Measurements from ENCODE around the gene SERPINA9. TPM values are rescaled to one million over a fixed set of nuclear protein-coding genes. Genes with fewer than 3 reads are reported as not detected.

SERPINA9 gene
- total RNA-seq, 1 experiment from 2014 or later = not detected

- H3F3A ChIP-seq (ENCODE audit: insufficient read depth, low read depth) = no peaks in the 10 kb centered on the region
- H3K9me2 ChIP-seq (ENCODE audit: insufficient read depth) = no peaks in the 10 kb centered on the region
- H3K27me3 ChIP-seq (ENCODE audit: insufficient read depth, low read depth) = peaks cover 26% of the 10 kb centered on the region
- no peaks in the 10 kb centered on the region for H4K20me1 ChIP-seq (ENCODE audit: insufficient read depth)
- TF ChIP-seq, protein P1, sequence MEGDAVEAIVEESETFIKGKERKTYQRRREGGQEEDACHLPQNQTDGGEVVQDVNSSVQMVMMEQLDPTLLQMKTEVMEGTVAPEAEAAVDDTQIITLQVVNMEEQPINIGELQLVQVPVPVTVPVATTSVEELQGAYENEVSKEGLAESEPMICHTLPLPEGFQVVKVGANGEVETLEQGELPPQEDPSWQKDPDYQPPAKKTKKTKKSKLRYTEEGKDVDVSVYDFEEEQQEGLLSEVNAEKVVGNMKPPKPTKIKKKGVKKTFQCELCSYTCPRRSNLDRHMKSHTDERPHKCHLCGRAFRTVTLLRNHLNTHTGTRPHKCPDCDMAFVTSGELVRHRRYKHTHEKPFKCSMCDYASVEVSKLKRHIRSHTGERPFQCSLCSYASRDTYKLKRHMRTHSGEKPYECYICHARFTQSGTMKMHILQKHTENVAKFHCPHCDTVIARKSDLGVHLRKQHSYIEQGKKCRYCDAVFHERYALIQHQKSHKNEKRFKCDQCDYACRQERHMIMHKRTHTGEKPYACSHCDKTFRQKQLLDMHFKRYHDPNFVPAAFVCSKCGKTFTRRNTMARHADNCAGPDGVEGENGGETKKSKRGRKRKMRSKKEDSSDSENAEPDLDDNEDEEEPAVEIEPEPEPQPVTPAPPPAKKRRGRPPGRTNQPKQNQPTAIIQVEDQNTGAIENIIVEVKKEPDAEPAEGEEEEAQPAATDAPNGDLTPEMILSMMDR (conservative IDR thresholded peaks at IDR 0.05) = no peak
- ChIA-PET CTCF (no interaction called here), POLR2A (ENCODE audit: unreplicated experiment) (no interaction called here)
- no peaks in the 10 kb centered on the region for H3K79me2 ChIP-seq (ENCODE audit: low read depth)
- H3K36me3 ChIP-seq (ENCODE audit: low read depth) = no peaks in the 10 kb centered on the region
- no peaks in the 10 kb centered on the region for H3K9me3 ChIP-seq (ENCODE audit: insufficient read depth, low read depth)
- intact Hi-C loops (cut with micrococcal nuclease; ENCODE audit: unreplicated experiment) = no loop called here
- no peaks in the 10 kb centered on the region for H3K4me1 ChIP-seq (replicated peaks; ENCODE audit: insufficient read depth)
- no peak overlapping the region for H2AFZ ChIP-seq
- H3K27ac ChIP-seq = no peak overlapping the region
- BruUV-seq (replicated peaks) = no TSS peak
- H3K4me3 ChIP-seq = no peak overlapping the region
- DNase-seq = no peak
- H3K4me2 ChIP-seq = no peak overlapping the region
Observed at GRCh38 chr14:94517248-94517640, 41.2 kb upstream of the SERPINA9 start.

- Histone ChIP-seq H3K9me3 (ENCODE audit: insufficient read depth, low read depth) (no peaks in the 10 kb centered on the region), H3K4me1 (replicated peaks; ENCODE audit: insufficient read depth) (no peaks in the 10 kb centered on the region), H3K9me2 (ENCODE audit: insufficient read depth) (no peaks in the 10 kb centered on the region), H3K27me3 (ENCODE audit: insufficient read depth, low read depth) (peaks cover 26% of the 10 kb centered on the region), H3K4me2 (no peak overlapping the region), H3K36me3 (ENCODE audit: low read depth) (no peaks in the 10 kb centered on the region), H3K79me2 (ENCODE audit: low read depth) (no peaks in the 10 kb centered on the region), H3K4me3 (no peak overlapping the region), H3K27ac (no peak overlapping the region), H3F3A (ENCODE audit: insufficient read depth, low read depth) (no peaks in the 10 kb centered on the region), H4K20me1 (ENCODE audit: insufficient read depth) (no peaks in the 10 kb centered on the region), H2AFZ (no peak overlapping the region)
- no TSS peak for BruUV-seq (replicated peaks)
- no peak for TF ChIP-seq EZH2 (IDR thresholded peaks at IDR 0.05; ENCODE audit: low read depth)
- TF ChIP-seq, protein P1 (conservative IDR thresholded peaks at IDR 0.05) = no peak
- ChIA-PET CTCF (no interaction called here), POLR2A (ENCODE audit: unreplicated experiment) (no interaction called here)
- intact Hi-C loops (cut with micrococcal nuclease; ENCODE audit: unreplicated experiment) = no loop called here
- DNase-seq = no peak
Observed at GRCh38 chr14:94515856-94516255, 39.9 kb upstream of the SERPINA9 start.

DNA sequence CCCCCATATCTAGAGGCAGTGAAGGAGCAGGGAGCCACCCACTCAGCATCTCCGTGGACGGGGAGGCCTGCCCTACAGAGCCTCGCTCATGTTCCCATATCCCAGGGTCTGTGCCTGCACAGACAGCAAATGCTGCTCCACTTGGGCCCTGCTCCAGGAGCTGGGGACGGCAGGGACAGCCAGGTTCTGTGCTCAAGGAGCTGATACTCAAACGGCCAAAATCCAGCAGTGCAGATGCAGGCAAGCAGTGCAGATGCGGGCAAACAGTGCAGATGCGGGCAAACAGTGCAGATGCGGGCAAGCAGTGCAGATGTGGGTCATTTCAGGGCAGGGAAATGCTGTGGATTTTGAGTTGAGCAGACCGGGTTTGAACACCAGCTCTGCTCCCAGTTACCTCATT, 39.4 kb upstream of the SERPINA9 start:
- H3K79me2 ChIP-seq (ENCODE audit: low read depth) = no peaks in the 10 kb centered on the region
- ChIA-PET CTCF (no interaction called here), POLR2A (ENCODE audit: unreplicated experiment) (no interaction called here)
- no TSS peak for BruUV-seq (replicated peaks)
- H2AFZ ChIP-seq = no peak overlapping the region
- H3K27ac ChIP-seq = no peak overlapping the region
- H3K36me3 ChIP-seq (ENCODE audit: low read depth) = no peaks in the 10 kb centered on the region
- no peaks in the 10 kb centered on the region for H3F3A ChIP-seq (ENCODE audit: insufficient read depth, low read depth)
- no peak overlapping the region for H3K4me3 ChIP-seq
- H3K9me2 ChIP-seq (ENCODE audit: insufficient read depth) = no peaks in the 10 kb centered on the region
- H3K27me3 ChIP-seq (ENCODE audit: insufficient read depth, low read depth) = peaks cover 26% of the 10 kb centered on the region
- H3K9me3 ChIP-seq (ENCODE audit: insufficient read depth, low read depth) = no peaks in the 10 kb centered on the region
- DNase-seq = no peak
- no peak overlapping the region for H3K4me2 ChIP-seq
- H3K4me1 ChIP-seq (replicated peaks; ENCODE audit: insufficient read depth) = no peaks in the 10 kb centered on the region
- H4K20me1 ChIP-seq (ENCODE audit: insufficient read depth) = no peaks in the 10 kb centered on the region
- intact Hi-C loops (cut with micrococcal nuclease; ENCODE audit: unreplicated experiment) = no loop called here
- TF ChIP-seq EZH2 (IDR thresholded peaks at IDR 0.05; ENCODE audit: low read depth) = no peak
- TF ChIP-seq, protein P1 (conservative IDR thresholded peaks at IDR 0.05) = no peak

Data from PC-9 (cell line).